ENCODE results near the gene ITGBL1.

ITGBL1 gene

GRCh38 chr13:101611491-101612475 lies 159.3 kb downstream of the ITGBL1 start:
- no peaks in the 10 kb centered on the region for H4K20me1 ChIP-seq (ENCODE audit: insufficient read depth, low read length, poor library complexity, severe bottlenecking)
- no peaks in the 10 kb centered on the region for H3K9me2 ChIP-seq (replicated peaks; ENCODE audit: low read depth, low read length)
- no peaks in the 10 kb centered on the region for H3K36me3 ChIP-seq (ENCODE audit: insufficient read depth, low read length)
- no peak overlapping the region for H2AFZ ChIP-seq (ENCODE audit: low read length)
- H3F3A ChIP-seq (ENCODE audit: low read depth): no peaks in the 10 kb centered on the region
- no peak overlapping the region for H3K9ac ChIP-seq (ENCODE audit: low read depth, low read length, poor library complexity, severe bottlenecking)
- H3K4me1 ChIP-seq (ENCODE audit: insufficient read depth, low read length, poor library complexity, severe bottlenecking): no peaks in the 10 kb centered on the region
- no peak overlapping the region for H3K4me3 ChIP-seq (ENCODE audit: low read length, poor library complexity, severe bottlenecking)
- H3K9me3 ChIP-seq (ENCODE audit: insufficient read depth, low read depth, low read length): no peaks in the 10 kb centered on the region
- H3K79me2 ChIP-seq (ENCODE audit: insufficient read depth, low read length): no peaks in the 10 kb centered on the region
- TF ChIP-seq EZH2phosphoT487 (IDR thresholded peaks at IDR 0.05; ENCODE audit: borderline replicate concordance) (no peak), CTCF (conservative IDR thresholded peaks at IDR 0.05; ENCODE audit: low read length) (no peak)
- no peaks in the 10 kb centered on the region for H3K27me3 ChIP-seq (ENCODE audit: insufficient read depth, low read length, poor library complexity, severe bottlenecking)
- no peak overlapping the region for H3K4me2 ChIP-seq (ENCODE audit: low read depth, low read length, poor library complexity, severe bottlenecking)

GRCh38 chr13:101612735-101613134 lies 160.3 kb downstream of the ITGBL1 start:
- H3K27me3 ChIP-seq (ENCODE audit: insufficient read depth, low read length, poor library complexity, severe bottlenecking): no peaks in the 10 kb centered on the region
- H3K9ac ChIP-seq (ENCODE audit: low read depth, low read length, poor library complexity, severe bottlenecking): no peak overlapping the region
- H3K36me3 ChIP-seq (ENCODE audit: insufficient read depth, low read length): no peaks in the 10 kb centered on the region
- no peaks in the 10 kb centered on the region for H4K20me1 ChIP-seq (ENCODE audit: insufficient read depth, low read length, poor library complexity, severe bottlenecking)
- H3K9me2 ChIP-seq (replicated peaks; ENCODE audit: low read depth, low read length): no peaks in the 10 kb centered on the region
- TF ChIP-seq CTCF (conservative IDR thresholded peaks at IDR 0.05; ENCODE audit: low read length) (no peak), EZH2phosphoT487 (IDR thresholded peaks at IDR 0.05; ENCODE audit: borderline replicate concordance) (no peak)
- no peak overlapping the region for H3K4me3 ChIP-seq (ENCODE audit: low read length, poor library complexity, severe bottlenecking)
- H3F3A ChIP-seq (ENCODE audit: low read depth): no peaks in the 10 kb centered on the region
- H3K79me2 ChIP-seq (ENCODE audit: insufficient read depth, low read length): no peaks in the 10 kb centered on the region
- H3K4me1 ChIP-seq (ENCODE audit: insufficient read depth, low read length, poor library complexity, severe bottlenecking): no peaks in the 10 kb centered on the region
- H2AFZ ChIP-seq (ENCODE audit: low read length): no peak overlapping the region
- no peaks in the 10 kb centered on the region for H3K9me3 ChIP-seq (ENCODE audit: insufficient read depth, low read depth, low read length)
- no peak overlapping the region for H3K4me2 ChIP-seq (ENCODE audit: low read depth, low read length, poor library complexity, severe bottlenecking)

DNA sequence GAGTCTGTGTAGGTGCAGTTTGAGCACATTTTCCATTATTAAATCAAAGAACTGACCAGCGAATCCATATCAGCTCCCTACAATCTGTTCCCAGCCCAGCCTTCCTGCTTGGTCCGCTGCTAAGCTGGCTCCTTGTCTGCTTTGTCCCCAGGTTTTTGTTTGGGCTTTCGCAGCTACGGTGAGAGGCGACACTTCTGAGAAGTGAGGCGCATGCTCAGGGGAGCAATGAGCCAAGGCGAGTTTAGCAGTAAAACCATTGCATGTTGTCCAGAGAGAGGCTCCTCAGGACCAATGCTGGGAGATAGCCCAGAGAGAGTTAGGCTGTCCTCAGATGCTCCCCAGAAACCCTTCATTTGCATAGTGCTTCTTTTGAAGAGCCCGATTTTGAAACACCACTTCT lies 162.0 kb downstream of the ITGBL1 start:
- H3K36me3 ChIP-seq (ENCODE audit: insufficient read depth, low read length): no peaks in the 10 kb centered on the region
- H4K20me1 ChIP-seq (ENCODE audit: insufficient read depth, low read length, poor library complexity, severe bottlenecking): no peaks in the 10 kb centered on the region
- no peak overlapping the region for H3K4me2 ChIP-seq (ENCODE audit: low read depth, low read length, poor library complexity, severe bottlenecking)
- H3K79me2 ChIP-seq (ENCODE audit: insufficient read depth, low read length): no peaks in the 10 kb centered on the region
- no peak overlapping the region for H3K9ac ChIP-seq (ENCODE audit: low read depth, low read length, poor library complexity, severe bottlenecking)
- no peak overlapping the region for H3K4me3 ChIP-seq (ENCODE audit: low read length, poor library complexity, severe bottlenecking)
- TF ChIP-seq EZH2phosphoT487 (IDR thresholded peaks at IDR 0.05; ENCODE audit: borderline replicate concordance) (no peak), CTCF (conservative IDR thresholded peaks at IDR 0.05; ENCODE audit: low read length) (no peak)
- H3K27me3 ChIP-seq (ENCODE audit: insufficient read depth, low read length, poor library complexity, severe bottlenecking): no peaks in the 10 kb centered on the region
- H3K9me3 ChIP-seq (ENCODE audit: insufficient read depth, low read depth, low read length): no peaks in the 10 kb centered on the region
- no peaks in the 10 kb centered on the region for H3F3A ChIP-seq (ENCODE audit: low read depth)
- no peaks in the 10 kb centered on the region for H3K4me1 ChIP-seq (ENCODE audit: insufficient read depth, low read length, poor library complexity, severe bottlenecking)
- no peak overlapping the region for H2AFZ ChIP-seq (ENCODE audit: low read length)
- no peaks in the 10 kb centered on the region for H3K9me2 ChIP-seq (replicated peaks; ENCODE audit: low read depth, low read length)

All from Loucy (cell line).